H1 (cell line): Measurements from ENCODE around the gene OR10H1. TPM values are rescaled to one million over a fixed set of nuclear protein-coding genes. Genes with fewer than 3 reads are reported as not detected.

Source experiments
- BCL11A ChIP-seq, 2 experiments: IDR thresholded peaks; one replicate each; pipeline ENCODE4 v1.6.1; 2011; ENCODE audit warnings: low read depth in 2 of 2, low read length in 2 of 2, mild to moderate bottlenecking in 2 of 2
- RBBP5 ChIP-seq: IDR thresholded peaks from 2 replicates; pipeline ENCODE4 v1.7.1; 2012; ENCODE audit warnings: low read depth, mild to moderate bottlenecking, inconsistent platforms, low read length, moderate library complexity, borderline replicate concordance
- RNF2 ChIP-seq: fragments of 200-900, 300-1000 bp; sonication (generic); IDR thresholded peaks from 2 replicates; pipeline ENCODE4 v1.7.1; 2016; ENCODE audit warnings: borderline replicate concordance, low read depth, mild to moderate bottlenecking, antibody characterized with exemption, low read length; ENCODE audit not compliant: poor library complexity, severe bottlenecking; ENCODE audit errors: missing control alignments
- TAF1 ChIP-seq: IDR thresholded peaks from 2 replicates; pipeline ENCODE4 v1.6.1; 2011; ENCODE audit warnings: mild to moderate bottlenecking, low read depth, low read length
- polyA plus RNA-seq, 7 experiments: library from polyadenylated mRNA; depleted of rRNA in 3 of 7; stranded (reverse) in 5 of 7; unstranded in 2 of 7; fragments of >200 nt in 5 of 7; fragments of 200-250 nt in 2 of 7; gene quantifications; 1 replicate in 5 of 7; 2 replicates in 1 of 7; 4 replicates in 1 of 7; pipeline versions ENCODE4 v1.2.1 to v1.2.3, GENCODE V29; 2011 to 2013; ENCODE audit warnings: missing spikeins in 2 of 7, mixed read lengths in 2 of 7
- total RNA-seq: library from RNA; stranded (reverse); fragmentation: NEBNext Ultra II Directional; extraction: Animal tissue kit (Norgen Biotek cat#: 25700); gene quantifications from 2 replicates; pipeline ENCODE4 v1.2.1, GENCODE V29; 2021

Gene OR10H1
- total and polyA plus RNA-seq, 2 of the 8 experiments (the other 6 are each of a cell fraction or from before 2014, with no cell fraction given), result not detected

GRCh38 chr19:15812060-15812722, 3.3 kb downstream of the OR10H1 start (continued):
- no peak for TF ChIP-seq RBBP5
- no peak for TF ChIP-seq BCL11A (IDR thresholded peaks at IDR 0.05; ENCODE audit: low read depth in 2 of 2, low read length in 2 of 2)
- TF ChIP-seq RNF2, result no peak
- no peak for TF ChIP-seq TAF1
